WTC11 (cell line): ENCODE results near the gene HRNR. TPM values are rescaled to one million over a fixed set of nuclear protein-coding genes. Genes with fewer than 3 reads are reported as not detected.

ENCODE experiments used
- ATAC-seq: fragments of 200-7000 bp; cut with Tn5 transposase; 2 replicates; pipeline ENCODE4 v1.10.0; 2021; ENCODE audit warnings: mild to moderate bottlenecking, moderate library complexity
- CTCF ChIA-PET: fragments of 300-600 bp; sonication (Branson Sonifier 250); formaldehyde crosslinking; loops from one replicate; lab custom pipeline; 2021; ENCODE audit warnings: antibody characterized with exemption; lab: Charles Lee
- POLR2A ChIA-PET: fragments of 350-600 bp; sonication (Branson Sonifier 250); formaldehyde crosslinking; loops from one replicate; lab custom pipeline; 2021; ENCODE audit warnings: antibody characterized with exemption; lab: Charles Lee
- DNase-seq: peaks from one replicate; pipeline ENCODE4 v3.0.0; 2021; ENCODE audit warnings: low spot score
- H3K27ac Mint-ChIP-seq: 2 replicates; pipeline ENCODE4 v1.8.0; 2021; ENCODE audit warnings: mixed read lengths
- H3K27me3 Mint-ChIP-seq: 2 replicates; pipeline ENCODE4 v1.8.0; 2021; ENCODE audit warnings: low read depth, mild to moderate bottlenecking, moderate library complexity, mixed read lengths
- H3K36me3 Mint-ChIP-seq: 2 replicates; pipeline ENCODE4 v1.8.0; 2021; ENCODE audit warnings: mixed read lengths
- H3K4me1 Mint-ChIP-seq: 2 replicates; pipeline ENCODE4 v1.8.0; 2022; ENCODE audit warnings: mixed read lengths
- H3K4me3 Mint-ChIP-seq: 2 replicates; pipeline ENCODE4 v1.8.0; 2021; ENCODE audit warnings: mild to moderate bottlenecking, moderate library complexity, mixed read lengths
- H3K9me3 Mint-ChIP-seq: 2 replicates; pipeline ENCODE4 v1.8.0; 2021; ENCODE audit warnings: mixed read lengths
- CBFB ChIP-seq: sonication (generic); formaldehyde crosslinking; IDR thresholded peaks from 2 replicates; pipeline ENCODE4 v1.8.1; 2022; ENCODE audit warnings: mild to moderate bottlenecking, low read depth, missing genetic modification reagents
- IRF1 ChIP-seq: sonication (generic); formaldehyde crosslinking; IDR thresholded peaks from 2 replicates; pipeline ENCODE4 v1.8.0; 2023; ENCODE audit warnings: missing genetic modification reagents
- JUN ChIP-seq: sonication (generic); formaldehyde crosslinking; IDR thresholded peaks from 2 replicates; pipeline ENCODE4 v1.8.0; 2023; ENCODE audit warnings: mild to moderate bottlenecking, missing genetic modification reagents
- NFATC4 ChIP-seq: fragments of 250-450 bp; sonication (Bioruptor Pico); IDR thresholded peaks from 2 replicates; pipeline ENCODE4 v1.9.0; 2021; ENCODE audit warnings: mild to moderate bottlenecking
- PRDM15 ChIP-seq: sonication (generic); formaldehyde crosslinking; IDR thresholded peaks from 2 replicates; pipeline ENCODE4 v1.8.0; 2022; ENCODE audit warnings: missing genetic modification reagents
- RELA ChIP-seq: sonication (generic); formaldehyde crosslinking; IDR thresholded peaks from 2 replicates; pipeline ENCODE4 v1.8.1; 2022; ENCODE audit warnings: missing genetic modification reagents, mild to moderate bottlenecking, borderline replicate concordance
- RORB ChIP-seq: fragments of 250-450 bp; sonication (Bioruptor Pico); IDR thresholded peaks from 2 replicates; pipeline ENCODE4 v1.9.0; 2021; ENCODE audit warnings: mild to moderate bottlenecking
- TEAD4 ChIP-seq: sonication (generic); formaldehyde crosslinking; IDR thresholded peaks from 2 replicates; pipeline ENCODE4 v1.8.0; 2022; ENCODE audit warnings: mild to moderate bottlenecking, missing genetic modification reagents
- USF2 ChIP-seq: sonication (generic); formaldehyde crosslinking; IDR thresholded peaks from 2 replicates; pipeline ENCODE4 v1.8.1; 2023; ENCODE audit warnings: mild to moderate bottlenecking, missing genetic modification reagents, moderate library complexity
- ZNF532 ChIP-seq: fragments of 250-450 bp; sonication (Bioruptor Pico); IDR thresholded peaks from 2 replicates; pipeline ENCODE4 v1.9.0; 2021; ENCODE audit warnings: mild to moderate bottlenecking, borderline replicate concordance
- total RNA-seq: library from RNA; stranded (reverse); gene quantifications from 3 replicates; pipeline ENCODE4 v1.2.3, GENCODE V29; 2021
- TF ChIP-seq, protein P1 (sequence below): fragments of 200-600 bp; IDR thresholded peaks from 2 replicates; pipeline ENCODE4 v1.8.0; 2022; ENCODE audit warnings: antibody characterized with exemption
- TF ChIP-seq, protein P2 (sequence below): sonication (generic); formaldehyde crosslinking; IDR thresholded peaks from 2 replicates; pipeline ENCODE4 v1.8.0; 2023; ENCODE audit warnings: mild to moderate bottlenecking, missing genetic modification reagents
- TF ChIP-seq, protein P3 (sequence below): sonication (generic); formaldehyde crosslinking; IDR thresholded peaks from 2 replicates; pipeline ENCODE4 v1.8.1; 2023; ENCODE audit warnings: mild to moderate bottlenecking, missing genetic modification reagents, moderate library complexity

HRNR gene
- total RNA-seq, 1 experiment from 2014 or later: not detected

- DNase-seq (no peak), ATAC-seq (no peak)
- no peak overlapping the region for H3K4me3 Mint-ChIP-seq
- ChIA-PET POLR2A (no interaction called here), CTCF (no interaction called here)
- TF ChIP-seq PRDM15 (CRISPR knock-in tag): no peak
- no peak for TF ChIP-seq ZNF532 (CRISPR knock-in tag)
- TF ChIP-seq TEAD4 (CRISPR knock-in tag): no peak
- TF ChIP-seq IRF1: no peak
- TF ChIP-seq RORB (CRISPR knock-in tag): no peak
- TF ChIP-seq, protein P1, sequence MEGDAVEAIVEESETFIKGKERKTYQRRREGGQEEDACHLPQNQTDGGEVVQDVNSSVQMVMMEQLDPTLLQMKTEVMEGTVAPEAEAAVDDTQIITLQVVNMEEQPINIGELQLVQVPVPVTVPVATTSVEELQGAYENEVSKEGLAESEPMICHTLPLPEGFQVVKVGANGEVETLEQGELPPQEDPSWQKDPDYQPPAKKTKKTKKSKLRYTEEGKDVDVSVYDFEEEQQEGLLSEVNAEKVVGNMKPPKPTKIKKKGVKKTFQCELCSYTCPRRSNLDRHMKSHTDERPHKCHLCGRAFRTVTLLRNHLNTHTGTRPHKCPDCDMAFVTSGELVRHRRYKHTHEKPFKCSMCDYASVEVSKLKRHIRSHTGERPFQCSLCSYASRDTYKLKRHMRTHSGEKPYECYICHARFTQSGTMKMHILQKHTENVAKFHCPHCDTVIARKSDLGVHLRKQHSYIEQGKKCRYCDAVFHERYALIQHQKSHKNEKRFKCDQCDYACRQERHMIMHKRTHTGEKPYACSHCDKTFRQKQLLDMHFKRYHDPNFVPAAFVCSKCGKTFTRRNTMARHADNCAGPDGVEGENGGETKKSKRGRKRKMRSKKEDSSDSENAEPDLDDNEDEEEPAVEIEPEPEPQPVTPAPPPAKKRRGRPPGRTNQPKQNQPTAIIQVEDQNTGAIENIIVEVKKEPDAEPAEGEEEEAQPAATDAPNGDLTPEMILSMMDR: no peak
- TF ChIP-seq, protein P2, sequence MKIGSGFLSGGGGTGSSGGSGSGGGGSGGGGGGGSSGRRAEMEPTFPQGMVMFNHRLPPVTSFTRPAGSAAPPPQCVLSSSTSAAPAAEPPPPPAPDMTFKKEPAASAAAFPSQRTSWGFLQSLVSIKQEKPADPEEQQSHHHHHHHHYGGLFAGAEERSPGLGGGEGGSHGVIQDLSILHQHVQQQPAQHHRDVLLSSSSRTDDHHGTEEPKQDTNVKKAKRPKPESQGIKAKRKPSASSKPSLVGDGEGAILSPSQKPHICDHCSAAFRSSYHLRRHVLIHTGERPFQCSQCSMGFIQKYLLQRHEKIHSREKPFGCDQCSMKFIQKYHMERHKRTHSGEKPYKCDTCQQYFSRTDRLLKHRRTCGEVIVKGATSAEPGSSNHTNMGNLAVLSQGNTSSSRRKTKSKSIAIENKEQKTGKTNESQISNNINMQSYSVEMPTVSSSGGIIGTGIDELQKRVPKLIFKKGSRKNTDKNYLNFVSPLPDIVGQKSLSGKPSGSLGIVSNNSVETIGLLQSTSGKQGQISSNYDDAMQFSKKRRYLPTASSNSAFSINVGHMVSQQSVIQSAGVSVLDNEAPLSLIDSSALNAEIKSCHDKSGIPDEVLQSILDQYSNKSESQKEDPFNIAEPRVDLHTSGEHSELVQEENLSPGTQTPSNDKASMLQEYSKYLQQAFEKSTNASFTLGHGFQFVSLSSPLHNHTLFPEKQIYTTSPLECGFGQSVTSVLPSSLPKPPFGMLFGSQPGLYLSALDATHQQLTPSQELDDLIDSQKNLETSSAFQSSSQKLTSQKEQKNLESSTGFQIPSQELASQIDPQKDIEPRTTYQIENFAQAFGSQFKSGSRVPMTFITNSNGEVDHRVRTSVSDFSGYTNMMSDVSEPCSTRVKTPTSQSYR (CRISPR knock-in tag): no peak
- TF ChIP-seq RELA (CRISPR knock-in tag): no peak
- no peak for TF ChIP-seq CBFB (CRISPR knock-in tag)
- TF ChIP-seq USF2 (CRISPR knock-in tag): no peak
- no peak for TF ChIP-seq JUN (CRISPR knock-in tag)
- no peak for TF ChIP-seq NFATC4 (CRISPR knock-in tag)
- TF ChIP-seq, protein P3, sequence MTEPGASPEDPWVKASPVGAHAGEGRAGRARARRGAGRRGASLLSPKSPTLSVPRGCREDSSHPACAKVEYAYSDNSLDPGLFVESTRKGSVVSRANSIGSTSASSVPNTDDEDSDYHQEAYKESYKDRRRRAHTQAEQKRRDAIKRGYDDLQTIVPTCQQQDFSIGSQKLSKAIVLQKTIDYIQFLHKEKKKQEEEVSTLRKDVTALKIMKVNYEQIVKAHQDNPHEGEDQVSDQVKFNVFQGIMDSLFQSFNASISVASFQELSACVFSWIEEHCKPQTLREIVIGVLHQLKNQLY: no peak
- H3K27ac Mint-ChIP-seq: no peak overlapping the region
- H3K9me3 Mint-ChIP-seq: peaks cover 98% of the 10 kb centered on the region
- peaks cover 8% of the 10 kb centered on the region for H3K27me3 Mint-ChIP-seq
- H3K36me3 Mint-ChIP-seq: peaks cover 80% of the 10 kb centered on the region
- no peaks in the 10 kb centered on the region for H3K4me1 Mint-ChIP-seq
These were observed 20.7 kb upstream of the HRNR start for GRCh38 chr1:152244576-152245273.
